NCI-H2171 (cell line): ENCODE results near the gene MROH9.

ENCODE experiments used
- DNase-seq: peaks from one replicate; lab custom pipeline; 2025; lab: John Stamatoyannopoulos, UW

Gene MROH9

DNA sequence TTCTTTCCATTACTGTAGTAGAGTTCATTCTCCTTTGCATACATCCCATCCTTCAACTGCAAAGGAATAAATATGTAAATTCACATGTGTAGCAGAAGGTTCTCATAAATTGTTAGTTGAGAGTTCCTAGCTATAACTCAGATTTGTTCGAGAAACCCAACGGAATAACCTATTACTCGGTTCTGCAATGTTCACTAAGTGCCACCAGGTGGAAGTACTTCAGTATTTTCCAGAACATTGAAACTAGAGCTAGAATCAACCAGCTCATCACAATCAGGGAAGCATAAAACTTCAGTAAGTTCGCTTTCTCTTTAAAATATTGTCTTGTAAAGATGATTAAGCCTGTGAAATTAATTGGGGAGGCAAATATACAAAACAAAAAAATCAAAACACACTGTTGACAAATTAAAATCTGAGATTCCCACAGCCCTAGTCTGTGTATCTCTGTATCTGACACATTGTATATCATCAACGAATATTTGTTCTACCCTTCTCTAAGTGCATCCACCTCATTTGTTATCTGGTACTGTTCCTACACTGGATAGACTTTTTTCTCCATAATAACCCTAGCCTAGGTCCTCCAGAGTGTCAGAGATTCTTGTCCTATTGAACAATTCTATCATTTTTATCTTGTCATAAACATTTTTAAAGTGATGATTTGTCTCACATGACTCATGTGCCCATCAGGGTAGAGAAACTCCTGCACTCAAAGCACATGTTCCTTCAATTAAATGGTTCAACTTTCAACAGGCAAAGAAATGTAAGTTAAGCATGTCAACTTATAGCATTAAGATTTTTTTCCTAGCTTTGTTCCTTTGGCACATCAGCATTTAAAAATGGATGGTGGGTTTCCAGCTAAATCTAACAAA is 31.9 kb downstream of the MROH9 start:
- DNase-seq: no peak

DNA sequence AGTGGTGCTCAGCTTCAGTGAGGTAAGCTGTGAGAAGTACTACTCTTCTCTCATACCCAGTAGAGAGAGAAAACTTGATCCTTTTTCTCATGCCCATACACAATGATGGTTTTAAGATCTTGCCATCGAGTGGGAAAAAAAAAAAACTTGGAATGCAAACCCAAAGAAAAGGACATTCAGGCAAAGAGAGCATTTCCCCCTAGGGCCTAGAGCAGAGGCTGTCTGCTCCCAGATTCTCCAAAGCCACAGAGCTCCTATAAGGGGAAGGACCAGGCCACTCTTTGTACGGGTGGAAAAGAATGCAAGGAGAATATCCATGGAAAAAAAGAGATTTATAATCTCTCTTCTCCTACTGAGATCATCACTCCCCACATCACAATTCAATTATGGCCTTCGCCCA is 34.9 kb downstream of the MROH9 start:
- DNase-seq: no peak

DNA sequence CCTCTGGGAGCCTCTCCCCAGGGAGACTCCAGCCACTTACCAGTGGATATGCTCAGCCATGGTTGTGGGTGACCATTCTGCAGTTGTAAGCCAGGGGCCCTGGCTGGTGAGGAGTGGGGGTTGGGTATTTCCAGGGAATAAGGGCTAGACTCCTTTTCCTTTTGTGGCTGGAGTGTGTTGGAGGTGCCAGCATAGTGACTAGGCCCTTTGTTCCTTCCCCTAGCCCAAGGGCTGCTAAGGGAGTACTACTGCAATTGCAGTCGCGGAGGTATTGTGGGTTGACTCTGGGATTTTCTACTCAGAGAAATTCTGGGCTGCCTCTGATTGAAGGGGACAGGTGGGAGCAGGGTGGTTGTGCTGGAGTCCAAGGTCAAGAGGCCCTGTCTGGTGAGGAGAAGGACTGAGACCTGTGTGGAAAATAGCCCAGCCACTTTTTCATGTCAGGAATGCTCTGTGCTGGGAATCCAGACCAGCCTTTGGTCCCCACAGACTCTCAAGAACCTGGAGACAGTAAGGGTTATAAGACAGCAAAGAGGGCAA is 43.1 kb downstream of the MROH9 start:
- no peak for DNase-seq

DNA sequence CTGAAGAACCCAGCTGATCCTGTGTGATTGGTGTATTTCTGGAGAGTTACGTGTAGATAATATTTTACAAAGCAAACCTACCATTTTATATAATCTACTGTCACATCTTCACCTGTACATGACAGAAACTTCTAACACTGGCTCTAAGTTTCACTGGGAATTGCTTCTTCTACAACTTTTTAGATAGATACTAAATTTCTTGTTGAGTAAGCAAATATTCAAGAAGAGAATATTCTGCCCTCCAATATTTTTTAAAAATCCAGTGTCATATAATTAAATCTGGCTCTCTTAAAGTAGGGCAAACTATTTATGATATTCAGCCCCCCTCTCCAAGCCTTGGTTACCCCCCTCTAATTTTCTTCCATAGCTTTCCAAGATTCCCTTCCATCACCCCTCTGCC is 50.1 kb downstream of the MROH9 start:
- no peak for DNase-seq

DNA sequence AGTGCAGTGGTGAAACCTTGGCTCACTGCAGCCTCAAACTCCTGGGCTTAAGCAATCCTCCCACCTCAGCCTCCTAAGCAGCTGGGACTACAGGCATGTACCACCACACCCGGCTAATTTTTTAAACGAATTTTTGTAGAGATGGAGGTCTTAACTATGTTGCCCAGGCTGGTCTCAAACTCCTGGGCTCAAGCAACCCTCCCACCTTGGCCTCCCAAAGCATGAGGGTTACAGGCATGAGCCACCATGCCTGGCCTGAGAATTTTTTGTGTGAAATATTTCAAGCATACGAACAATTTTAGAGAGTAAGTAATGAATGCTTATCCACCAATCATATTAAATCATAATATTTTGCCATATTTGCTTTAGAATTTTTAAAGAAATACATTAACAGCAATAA is 51.6 kb downstream of the MROH9 start:
- no peak for DNase-seq

DNA sequence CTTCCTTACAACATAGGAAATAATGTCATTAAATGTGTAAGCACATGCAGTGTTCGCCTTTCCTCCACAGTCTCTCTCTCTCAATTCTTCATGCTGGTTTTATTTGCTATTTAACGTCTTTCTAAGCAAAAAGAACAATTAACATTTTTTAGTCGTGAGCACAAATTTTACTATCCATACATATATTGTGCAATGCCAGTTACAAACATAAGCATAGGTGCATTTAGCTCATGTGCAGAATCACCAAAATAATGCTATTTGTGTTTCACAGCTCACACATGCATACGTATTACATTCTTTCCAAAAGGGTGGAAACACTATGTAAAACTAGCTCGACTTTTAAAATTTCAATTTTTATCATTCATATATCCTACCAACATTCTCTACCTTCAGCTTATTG is 52.1 kb downstream of the MROH9 start:
- DNase-seq: no peak

DNA sequence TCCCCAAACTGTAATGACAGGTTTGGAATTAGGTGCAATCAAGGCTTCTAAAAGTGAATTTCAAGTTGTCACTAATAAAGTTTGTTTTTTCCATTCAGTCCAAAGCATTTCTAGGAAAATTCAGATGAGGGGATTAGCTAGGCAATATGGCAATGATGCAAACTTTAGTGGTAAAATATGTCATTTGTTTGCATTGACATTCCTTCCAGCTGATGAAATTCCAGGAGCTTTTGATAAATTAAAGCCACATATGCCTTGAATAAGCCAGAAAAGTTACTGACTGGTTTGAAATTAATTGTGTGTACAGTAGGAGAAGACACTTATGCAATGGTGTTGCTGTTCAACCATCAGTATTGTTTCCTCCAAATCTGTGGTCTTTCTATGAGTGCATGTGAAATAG is 57.8 kb downstream of the MROH9 start:
- DNase-seq: no peak

DNA sequence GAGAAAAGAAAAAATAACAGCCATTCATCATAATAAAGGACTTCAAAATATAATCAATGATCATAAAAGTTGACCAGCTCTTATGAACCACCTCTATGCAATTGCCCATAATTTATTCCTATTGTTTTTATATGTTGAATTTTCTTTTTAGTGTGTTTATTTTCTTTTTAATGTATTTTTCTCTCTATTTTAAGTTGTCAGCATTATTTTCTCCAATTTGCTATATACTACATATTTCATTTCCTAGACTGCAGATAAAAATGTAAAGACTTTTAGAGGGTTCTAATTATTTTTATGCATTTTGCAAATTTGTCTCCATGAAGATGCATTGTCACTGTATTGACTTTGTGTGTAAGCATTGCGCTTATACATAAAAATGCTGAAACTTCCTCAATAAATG is 58.4 kb downstream of the MROH9 start:
- DNase-seq: no peak

DNA sequence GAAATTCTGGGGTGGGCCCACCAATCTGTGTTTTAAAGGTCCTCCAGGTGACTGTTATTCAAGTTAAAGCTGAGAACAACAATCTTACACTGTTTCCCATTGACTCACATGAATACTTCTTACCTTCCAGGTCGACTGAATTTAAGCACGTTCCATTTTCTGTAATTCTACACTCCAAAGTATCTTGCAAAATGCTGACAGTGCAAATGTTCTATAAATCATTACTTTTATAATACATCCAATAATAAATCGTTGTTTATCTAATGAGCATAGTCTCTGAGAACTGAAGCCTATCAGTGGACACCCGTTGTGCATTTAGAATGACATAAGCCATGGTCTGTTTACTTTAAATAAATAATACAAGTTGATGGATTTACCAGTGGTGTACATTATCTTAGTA is 79.5 kb downstream of the MROH9 start:
- DNase-seq: no peak

DNA sequence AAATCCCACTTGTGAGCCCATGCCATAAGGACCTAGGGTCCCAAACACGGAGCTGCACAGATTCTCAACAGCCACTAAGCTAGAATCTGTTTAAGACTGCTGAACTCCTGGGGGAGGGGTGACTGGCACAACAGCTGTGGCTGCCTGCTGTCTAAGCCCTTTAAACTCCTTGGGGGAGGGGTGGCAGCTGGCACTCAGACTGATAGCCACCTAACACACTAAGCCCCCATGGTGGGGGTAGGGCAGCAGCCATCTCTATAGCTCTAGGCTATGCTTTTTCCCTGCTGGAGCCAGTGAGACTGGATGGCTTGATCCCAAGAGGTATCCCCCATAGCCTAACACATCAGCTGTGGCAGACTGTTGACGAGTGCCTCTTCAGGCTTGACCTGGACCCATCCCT is 82.1 kb downstream of the MROH9 start:
- no peak for DNase-seq

DNA sequence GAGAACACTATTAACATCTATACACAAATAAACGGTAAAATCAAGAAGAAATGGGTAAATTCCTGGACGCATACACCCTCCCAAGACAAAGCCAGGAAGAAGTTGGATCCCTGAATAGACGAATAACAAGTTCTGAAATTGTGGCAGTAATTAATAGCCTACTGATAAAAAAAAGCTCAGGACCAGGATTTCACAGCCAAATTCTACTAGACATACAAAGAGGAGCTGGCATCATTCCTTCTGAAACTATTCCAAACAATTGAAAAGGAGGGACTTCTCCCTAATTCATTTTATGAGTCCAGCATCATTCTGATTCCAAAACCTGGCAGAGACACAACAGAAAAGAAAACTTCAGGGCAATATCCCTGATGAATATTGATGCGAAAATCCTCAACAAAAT is 84.6 kb downstream of the MROH9 start:
- no peak for DNase-seq

DNA sequence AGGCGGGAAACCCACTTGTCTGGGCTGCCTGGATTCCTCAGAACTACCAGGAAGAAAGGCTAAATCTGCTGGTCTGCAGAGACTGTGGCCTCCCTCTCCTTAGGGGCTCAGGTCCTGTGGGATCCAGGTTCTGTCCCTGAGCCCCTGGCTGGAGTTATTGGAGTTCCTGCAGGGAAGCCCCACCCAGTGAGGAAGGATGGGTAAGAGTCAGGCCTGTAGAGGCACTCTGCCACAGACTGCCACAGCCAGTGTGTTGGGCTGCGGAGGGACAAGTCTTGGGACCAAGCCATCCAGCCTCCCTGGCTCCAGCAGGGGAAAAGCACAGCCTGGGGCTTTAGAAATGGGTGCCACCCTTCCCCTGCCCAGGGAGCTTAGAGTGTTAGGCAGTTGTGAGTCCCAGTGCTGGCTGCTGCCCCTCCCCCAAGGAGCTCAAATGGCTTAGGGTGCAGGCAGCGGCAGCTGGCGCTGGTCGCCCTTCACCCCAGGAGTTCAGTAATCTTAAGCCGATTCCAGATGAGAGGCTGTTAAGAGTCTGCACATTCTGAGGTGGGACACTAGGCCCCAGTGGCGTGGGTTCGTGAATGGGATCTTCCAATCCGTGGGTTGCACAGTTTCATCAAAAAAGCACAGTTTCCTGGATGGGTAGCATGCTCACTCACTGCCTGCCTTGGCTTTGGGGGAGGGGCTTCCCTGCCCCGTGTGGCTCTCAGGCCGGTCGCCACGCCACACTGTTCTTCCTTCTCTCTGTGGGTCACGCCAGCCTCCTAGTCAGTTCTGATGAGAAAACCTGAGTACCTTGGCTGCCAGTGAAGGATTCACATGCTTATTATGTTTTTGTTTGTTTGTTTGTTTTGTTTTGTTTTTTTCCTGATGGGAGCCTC is 97.7 kb downstream of the MROH9 start:
- no peak for DNase-seq

DNA sequence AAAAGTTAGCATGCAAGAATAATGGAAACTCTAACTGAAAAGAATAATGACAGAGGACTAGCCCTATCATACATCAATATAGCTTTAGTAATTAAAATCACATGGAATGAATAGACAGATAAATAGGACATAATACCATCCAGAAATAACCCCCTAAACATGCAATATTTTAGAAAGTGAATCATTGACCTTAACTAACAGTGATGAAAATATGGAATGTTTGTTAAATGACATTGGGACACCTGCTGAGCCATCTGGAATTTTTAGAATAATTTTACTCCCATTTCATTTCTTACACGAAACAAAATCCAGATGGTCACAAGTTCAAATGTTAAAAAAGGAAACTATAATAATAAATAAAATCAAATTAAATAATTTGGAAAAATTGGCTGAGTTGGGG is 102.3 kb downstream of the MROH9 start:
- DNase-seq: no peak

DNA sequence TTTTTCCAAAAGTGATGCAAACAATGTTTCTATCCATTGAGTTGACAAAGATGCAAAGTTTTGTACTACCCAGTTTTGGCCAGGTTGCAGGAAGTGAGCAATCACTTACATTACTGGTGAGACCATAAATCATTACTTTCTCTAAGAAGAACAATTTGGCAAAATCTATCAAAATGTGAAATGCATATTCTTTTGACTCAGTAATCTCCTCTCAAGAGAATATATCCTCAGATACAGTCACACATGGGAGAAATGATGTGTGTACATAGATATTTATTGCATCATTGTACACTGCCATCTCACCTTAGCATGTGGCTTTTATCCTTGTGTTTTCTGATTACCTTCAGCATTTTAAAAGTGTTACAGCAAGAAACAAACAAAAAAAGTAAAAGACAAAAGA is 103.0 kb downstream of the MROH9 start:
- no peak for DNase-seq

DNA sequence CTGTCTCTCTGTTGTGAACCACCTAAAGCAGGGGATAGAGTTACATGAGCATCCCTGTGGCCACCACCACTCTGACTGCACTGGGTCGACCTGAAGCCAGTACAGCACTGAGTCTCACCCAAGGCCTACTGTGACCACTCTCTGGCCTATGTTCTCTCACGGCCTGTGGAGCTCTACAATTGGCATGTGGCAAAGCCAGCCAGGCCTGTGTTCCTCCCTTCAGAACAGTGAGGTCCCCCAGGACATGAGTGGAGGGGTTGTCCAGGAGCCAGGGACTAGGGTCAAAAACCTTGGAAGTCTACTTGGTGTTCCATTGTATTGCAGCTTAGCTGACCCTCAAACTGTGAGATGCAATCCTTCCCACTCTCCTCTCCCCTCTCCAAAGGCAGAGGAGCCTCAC is 112.7 kb downstream of the MROH9 start:
- no peak for DNase-seq

DNA sequence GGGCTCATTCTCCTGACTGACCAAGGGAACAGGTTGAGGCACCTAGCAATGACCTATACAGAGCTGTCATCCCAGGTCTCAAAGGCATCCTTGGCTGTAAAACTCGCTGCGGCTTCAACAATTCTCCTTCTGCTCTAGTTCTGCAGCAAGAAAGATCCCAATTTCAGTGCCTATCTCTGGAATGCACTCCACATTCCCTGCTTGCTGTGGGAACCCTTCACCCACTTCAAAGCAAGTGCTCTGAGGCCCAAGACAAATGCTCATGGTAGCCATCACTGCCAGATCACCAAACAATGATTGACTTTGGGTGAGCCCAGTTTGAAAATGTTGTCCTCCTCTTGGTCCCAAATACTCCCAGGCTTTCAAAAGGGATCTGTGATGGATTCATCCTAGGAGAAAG is 117.6 kb downstream of the MROH9 start:
- no peak for DNase-seq

DNA sequence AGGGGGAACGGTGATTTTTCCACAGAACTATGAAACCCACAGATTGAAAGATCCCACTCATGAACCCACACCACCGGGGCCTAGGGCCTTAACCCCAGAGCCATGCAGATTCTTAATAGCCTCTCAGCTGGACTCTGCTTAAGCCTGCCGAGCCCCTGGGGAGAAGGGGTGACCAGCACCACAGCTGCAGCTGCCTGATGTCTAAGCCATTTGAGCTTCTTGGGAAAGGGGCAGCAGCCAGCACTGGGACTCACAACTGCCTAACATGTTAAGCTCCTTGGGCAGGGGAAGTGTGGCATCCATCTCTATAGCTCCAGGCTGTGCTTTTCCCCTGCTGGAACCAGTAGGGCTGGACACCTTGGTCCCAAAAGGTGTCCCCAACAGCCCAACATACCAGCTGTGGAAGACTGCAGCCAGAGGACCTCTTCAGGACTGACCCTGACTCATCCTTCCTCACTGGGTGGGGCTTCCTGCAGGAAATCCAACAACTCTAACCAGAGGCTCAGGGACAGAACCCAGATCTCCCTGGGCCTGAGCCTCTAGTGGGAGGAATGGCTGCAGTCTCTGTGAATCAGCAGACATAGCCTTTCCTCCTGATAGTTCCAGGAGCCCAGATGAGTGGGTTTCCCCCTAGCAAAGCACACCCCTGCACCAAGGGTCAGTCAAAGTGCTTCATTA is 120.8 kb downstream of the MROH9 start:
- no peak for DNase-seq

DNA sequence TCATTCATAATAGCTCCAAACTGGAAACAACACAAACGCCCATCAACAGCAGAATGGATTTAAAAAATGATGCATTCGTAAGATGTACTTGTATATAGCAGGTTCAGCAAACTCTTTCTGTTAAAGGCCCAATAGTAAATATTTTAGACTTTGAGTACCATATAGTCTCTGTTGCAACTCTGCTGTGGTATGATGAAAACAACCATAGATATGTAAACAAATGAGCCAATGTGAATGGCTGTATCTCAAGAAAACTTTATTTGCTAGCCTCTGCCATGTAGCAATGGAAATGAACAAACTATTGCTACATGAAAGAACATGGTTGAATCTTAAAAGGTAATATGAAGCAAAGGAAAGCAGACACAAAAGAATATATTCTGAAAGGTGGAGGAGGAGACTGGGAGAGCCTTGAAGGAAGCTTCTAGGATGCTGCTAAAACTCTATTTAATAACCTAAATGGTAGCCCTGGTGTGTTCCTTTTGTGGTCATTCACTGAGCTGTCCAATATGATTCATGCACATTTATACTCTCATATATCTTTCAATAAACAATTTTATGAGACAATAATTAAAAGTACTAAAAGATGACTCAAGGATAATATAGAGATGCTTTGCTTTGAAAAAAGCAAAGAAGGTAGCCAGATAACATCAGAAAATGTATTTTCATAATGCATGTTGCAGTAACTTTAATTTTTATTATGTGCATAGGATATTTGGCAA is 126.2 kb downstream of the MROH9 start:
- no peak for DNase-seq

DNA sequence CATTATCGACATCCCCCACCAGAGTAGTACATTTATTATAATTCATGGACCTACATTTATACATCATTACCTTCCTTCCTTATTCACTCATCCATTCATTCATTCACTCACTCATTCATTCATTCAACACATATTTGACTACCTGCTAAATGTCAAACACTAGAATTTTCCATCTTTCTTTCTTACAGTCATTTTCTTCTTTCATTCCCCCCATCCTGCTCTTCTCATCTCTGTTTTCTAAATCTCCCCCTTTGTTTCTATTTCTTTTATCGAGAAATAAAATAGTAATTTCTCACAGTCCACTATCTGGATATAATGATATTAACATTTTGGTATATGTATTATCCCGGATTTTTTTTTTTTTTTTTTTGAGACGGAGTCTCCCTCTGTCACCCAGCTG is 127.6 kb downstream of the MROH9 start:
- DNase-seq: no peak

DNA sequence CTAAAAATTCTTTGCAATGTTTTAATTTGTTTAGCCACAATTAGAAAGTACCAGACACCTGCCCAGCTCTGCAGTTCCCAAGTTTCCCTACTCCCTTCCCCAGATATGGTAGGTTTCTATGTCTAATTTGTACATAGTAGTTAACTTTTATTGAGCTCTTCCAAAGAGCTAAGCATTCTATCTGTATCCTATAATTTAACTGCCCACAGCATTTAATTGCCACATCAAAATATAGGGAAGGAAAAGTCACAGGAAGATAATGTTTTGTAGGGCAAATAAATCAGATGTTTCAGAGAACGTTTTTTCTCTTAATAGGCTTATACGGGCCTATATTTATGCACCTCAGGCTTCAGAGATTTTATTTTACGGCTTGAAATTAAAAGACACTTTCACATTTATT is 139.7 kb downstream of the MROH9 start:
- DNase-seq: no peak

DNA sequence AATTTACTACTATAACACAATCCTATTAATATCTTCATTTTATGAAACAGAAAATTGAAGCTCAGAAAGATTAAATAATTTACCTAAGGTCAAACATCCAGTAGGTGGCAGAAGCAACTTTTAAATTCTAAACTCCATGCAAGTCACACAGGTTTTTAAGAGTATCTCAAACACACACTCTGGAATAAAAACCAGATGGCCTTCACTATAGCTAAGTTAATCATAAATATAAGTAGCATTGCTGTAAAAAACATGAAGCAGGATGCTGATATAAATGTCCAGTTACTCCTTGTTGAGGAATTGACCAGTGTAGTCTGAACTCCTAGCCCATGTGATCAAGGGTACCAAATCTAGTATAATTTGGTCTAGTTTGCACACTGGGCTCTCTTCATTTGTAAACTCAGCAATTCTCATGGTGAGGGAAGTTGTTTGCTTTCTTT is 146.0 kb downstream of the MROH9 start:
- DNase-seq: no peak

DNA sequence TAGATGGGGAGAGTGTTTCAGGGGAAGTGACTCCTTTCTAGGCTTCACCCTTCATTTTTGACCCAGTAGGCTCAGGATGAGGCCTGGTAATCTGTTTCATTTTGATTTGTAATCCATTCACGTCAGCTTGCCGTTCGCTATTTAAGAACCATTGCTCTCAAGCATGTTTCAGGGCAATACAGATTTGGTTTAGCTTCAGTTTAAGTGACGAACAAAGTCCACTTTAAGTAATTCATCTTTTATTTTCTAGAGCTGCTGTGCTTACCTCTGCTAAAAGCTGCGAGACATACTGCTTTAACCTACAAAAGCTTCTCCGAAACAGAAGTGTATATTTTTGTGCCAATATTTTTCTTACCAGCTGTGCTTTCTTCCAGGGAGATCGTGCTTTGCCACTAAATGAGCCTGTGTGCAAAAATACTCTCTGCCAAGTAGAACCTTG is 146.4 kb downstream of the MROH9 start:
- DNase-seq: no peak
